Thymus (tissue), 11 donors: ENCODE data around the gene NUCKS1. TPM values are rescaled to one million over a fixed set of nuclear protein-coding genes. Genes with fewer than 3 reads are reported as not detected.

Source experiments
- DNase-seq, 9 donors: peaks; one replicate each; pipeline ENCODE4 v3.0.0-alpha.2; 2013; ENCODE audit warnings: low spot score in 9 of 9, low read depth in 6 of 9, missing footprints in 1 of 9
- H3K27ac ChIP-seq, 2 donors: one replicate each; pipeline ENCODE4 v1.5.1; 2013; ENCODE audit warnings: control low read depth in 1 of 2, low read depth in 1 of 2, low read length in 1 of 2, mild to moderate bottlenecking in 1 of 2, moderate library complexity in 1 of 2
- H3K27me3 ChIP-seq, 2 donors: one replicate each; pipeline ENCODE4 v1.5.1; 2013; ENCODE audit warnings: low read length in 1 of 2; ENCODE audit not compliant: control insufficient read depth in 2 of 2, insufficient read depth in 1 of 2
- H3K36me3 ChIP-seq, 2 donors: one replicate each; pipeline ENCODE4 v1.5.1; 2013; ENCODE audit warnings: low read length in 1 of 2, mild to moderate bottlenecking in 1 of 2, moderate library complexity in 1 of 2; ENCODE audit not compliant: control insufficient read depth in 2 of 2, insufficient read depth in 2 of 2
- H3K4me1 ChIP-seq, 2 donors: one replicate each; pipeline ENCODE4 v1.5.1; 2013; ENCODE audit warnings: low read length in 2 of 2; ENCODE audit not compliant: control insufficient read depth in 2 of 2, insufficient read depth in 2 of 2
- H3K4me3 ChIP-seq, 2 donors: one replicate each; pipeline ENCODE4 v1.5.1; 2013; ENCODE audit warnings: low read length in 2 of 2, control low read depth in 1 of 2, mild to moderate bottlenecking in 1 of 2
- H3K9me3 ChIP-seq, 2 donors: one replicate each; pipeline ENCODE4 v1.5.1; 2013; ENCODE audit warnings: low read length in 1 of 2, mild to moderate bottlenecking in 1 of 2; ENCODE audit not compliant: control insufficient read depth in 2 of 2, insufficient read depth in 1 of 2
- WGBS: extraction: QIAGEN DNeasy Blood & Tissue Kit; methylation state at CpG from one replicate; pipeline ENCODE4 v1.1.7; 2013; 5-methylcytosine and 5-hydroxymethylcytosine counted together
- polyA plus RNA-seq: library from polyadenylated mRNA; stranded (reverse); fragments of 200-250 nt; gene quantifications from one replicate; pipeline ENCODE4 v1.2.3, GENCODE V29; 2013
- total RNA-seq: library from RNA; stranded (reverse); fragments of 120-200 nt; gene quantifications from one replicate; pipeline ENCODE4 v1.2.4, GENCODE V29; 2013
- donor health status: healthy.

Gene NUCKS1
- total and polyA plus RNA-seq, 2 donors, result 71.8 to 149 TPM

DNA sequence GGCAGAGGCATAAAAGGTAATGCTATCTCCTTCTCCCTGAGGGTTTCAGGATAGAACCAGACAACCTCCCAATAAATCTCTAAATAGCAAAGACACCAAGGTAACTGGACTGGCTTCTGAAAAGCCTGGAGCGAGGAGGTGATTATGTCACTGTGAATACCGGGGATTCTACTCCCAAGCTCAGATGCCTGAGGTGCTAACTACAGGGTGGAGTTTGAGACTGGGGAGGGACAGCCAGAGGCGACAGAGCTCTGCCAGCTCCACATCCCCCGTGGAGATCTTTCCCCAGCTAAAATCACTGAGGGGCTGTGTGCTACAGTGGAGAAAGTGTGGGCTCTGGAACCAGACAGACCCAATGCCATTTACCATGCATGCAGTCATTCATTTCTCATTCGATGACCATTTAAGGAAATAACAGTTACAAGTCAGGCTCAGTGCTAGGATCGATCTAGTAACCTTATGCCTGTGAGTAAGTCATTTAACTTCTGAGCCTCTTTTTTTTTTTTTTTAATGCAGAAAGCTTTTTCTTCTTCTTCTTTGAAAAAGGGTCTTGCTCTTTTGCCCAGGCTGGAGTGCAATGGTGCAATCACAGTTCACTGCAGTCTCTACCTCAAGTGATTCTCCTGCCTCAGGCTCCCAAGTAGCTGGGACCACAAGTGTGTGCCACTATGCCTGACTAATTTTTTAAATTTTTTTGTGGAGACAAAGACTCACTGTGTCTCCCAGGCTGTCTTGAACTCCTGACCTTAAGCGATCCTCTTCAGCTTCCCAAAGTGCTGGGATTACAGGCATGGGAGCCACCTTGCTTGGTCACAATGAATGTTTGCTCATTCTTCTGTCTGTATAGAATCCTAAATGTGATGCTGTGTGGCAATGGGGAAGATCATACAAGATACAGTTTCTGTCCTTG, 61.6 kb downstream of the NUCKS1 start:
- no peak overlapping the region for H3K4me3 ChIP-seq
- peaks cover 0 to 5% of the 10 kb centered on the region in 2 donors for H3K4me1 ChIP-seq
- no peaks in the 10 kb centered on the region for H3K36me3 ChIP-seq
- 88% methylated on average over 7 of the region's 7 CpGs for WGBS
- DNase-seq, result no peak
- H3K9me3 ChIP-seq, result no peaks in the 10 kb centered on the region
- H3K27me3 ChIP-seq, result no peaks in the 10 kb centered on the region
- no peak overlapping the region for H3K27ac ChIP-seq

DNA sequence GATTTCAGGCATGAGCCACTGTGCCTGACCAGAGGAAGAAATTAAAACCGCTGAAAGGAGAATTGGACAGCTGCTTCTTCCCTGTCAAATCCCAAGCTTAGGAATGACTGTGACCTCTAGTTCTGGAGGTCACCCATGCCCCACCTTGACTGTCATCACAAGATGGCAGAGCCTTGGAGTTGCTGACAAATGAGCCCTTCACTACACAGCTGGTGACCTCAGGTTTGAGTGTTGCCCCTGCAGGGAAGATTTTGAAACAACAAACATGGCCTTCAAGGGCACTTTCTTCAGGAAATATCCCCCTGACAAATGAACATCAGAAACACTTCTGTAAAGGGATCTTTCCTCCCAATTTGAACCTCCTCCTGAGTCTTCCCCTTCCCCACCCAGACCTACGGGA, 62.7 kb downstream of the NUCKS1 start:
- WGBS, result 97% methylated on average over 2 of the region's 2 CpGs
- Histone ChIP-seq H3K36me3 (no peaks in the 10 kb centered on the region), H3K9me3 (no peaks in the 10 kb centered on the region), H3K4me3 (no peak overlapping the region), H3K27ac (no peak overlapping the region), H3K27me3 (no peaks in the 10 kb centered on the region), H3K4me1 (no peaks in the 10 kb centered on the region)
- DNase-seq, result no peak

DNA sequence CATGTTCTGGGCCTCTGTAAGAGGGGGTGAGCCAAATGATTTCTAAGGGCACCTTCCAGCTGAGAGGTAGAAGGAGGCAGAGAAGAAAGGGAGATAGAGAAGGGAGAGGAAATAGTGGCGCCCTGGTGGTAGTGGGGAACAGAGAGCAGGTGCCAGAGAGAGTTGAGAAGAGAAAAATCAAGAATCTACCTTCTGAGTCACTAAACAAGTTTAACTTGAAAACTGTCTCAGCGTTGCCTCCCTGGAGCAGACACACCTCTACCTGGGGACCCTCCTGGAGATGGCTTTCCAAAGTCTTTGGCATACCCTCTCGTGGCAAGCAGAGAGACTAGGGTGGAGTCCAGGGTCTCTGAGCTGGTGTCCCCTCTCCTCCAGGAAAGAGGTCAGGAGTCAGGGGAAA, 68.6 kb downstream of the NUCKS1 start:
- no peak for DNase-seq
- H3K27ac ChIP-seq, result no peak overlapping the region
- peaks cover 7 to 33% of the 10 kb centered on the region in 2 donors for H3K27me3 ChIP-seq
- no peaks in the 10 kb centered on the region for H3K9me3 ChIP-seq
- no peak overlapping the region for H3K4me3 ChIP-seq
- H3K4me1 ChIP-seq, result peaks cover 9 to 16% of the 10 kb centered on the region in 2 donors
- H3K36me3 ChIP-seq, result no peaks in the 10 kb centered on the region
- WGBS, result 88% methylated on average over 3 of the region's 3 CpGs

DNA sequence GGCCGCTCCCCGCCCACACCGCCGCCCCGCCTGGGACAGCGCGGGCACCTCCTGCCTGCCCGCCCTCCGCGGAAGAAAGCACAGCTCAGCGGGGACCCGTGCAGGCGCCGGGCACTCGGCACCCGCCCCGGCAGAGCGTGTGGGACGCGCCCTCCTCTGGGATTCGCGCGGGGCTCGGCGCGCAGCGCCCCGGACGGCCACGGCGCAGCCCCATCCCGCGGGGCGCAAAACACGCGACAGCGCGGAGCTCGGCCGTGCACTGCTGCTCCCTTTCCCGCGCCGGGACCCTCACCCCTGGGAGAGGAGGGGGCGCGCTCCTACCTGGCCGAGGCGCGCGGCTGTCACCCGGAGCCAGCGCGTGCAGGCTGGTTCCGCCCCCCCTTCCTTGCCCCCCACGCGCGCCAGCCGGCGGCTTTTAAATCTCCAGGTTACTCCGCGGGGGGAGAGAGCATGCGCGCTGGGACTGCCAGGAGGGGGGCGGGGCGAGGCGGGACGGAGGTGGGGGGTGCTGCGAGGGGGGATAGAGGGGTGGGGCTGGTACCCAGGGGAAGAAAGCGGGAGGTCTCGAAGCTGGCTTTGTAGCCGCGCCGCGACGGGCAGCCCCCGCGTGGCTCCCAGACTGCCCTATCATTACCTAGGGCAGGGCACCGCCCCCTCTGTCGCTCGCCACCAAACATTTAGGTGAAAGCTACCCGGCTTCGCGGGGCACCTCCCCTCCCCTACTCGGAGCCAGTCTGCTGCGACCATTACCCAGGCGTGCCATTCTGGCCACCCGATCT, 69.7 kb downstream of the NUCKS1 start, which contains the start of gene SLC45A3:
SLC45A3 (minus strand) TSS at position 437 of the 779 bp plus-strand sequence. CDS start 15,853 bp downstream, outside the sequence.
- Histone ChIP-seq H3K36me3 (no peaks in the 10 kb centered on the region), H3K4me1 (peaks cover 9 to 16% of the 10 kb centered on the region in 2 donors), H3K27me3 (peaks cover 7 to 33% of the 10 kb centered on the region in 2 donors), H3K9me3 (no peaks in the 10 kb centered on the region), H3K4me3 (peak within 1 kb of the TSS in 1 of 2 donors; percentile 56), H3K27ac (no peak within 1 kb of the TSS)
- WGBS, result under 1% methylated on average over 86 of the region's 86 CpGs
- DNase-seq, result peak in 5 of 9 donors; percentile 23 to 61 (median 32)

DNA sequence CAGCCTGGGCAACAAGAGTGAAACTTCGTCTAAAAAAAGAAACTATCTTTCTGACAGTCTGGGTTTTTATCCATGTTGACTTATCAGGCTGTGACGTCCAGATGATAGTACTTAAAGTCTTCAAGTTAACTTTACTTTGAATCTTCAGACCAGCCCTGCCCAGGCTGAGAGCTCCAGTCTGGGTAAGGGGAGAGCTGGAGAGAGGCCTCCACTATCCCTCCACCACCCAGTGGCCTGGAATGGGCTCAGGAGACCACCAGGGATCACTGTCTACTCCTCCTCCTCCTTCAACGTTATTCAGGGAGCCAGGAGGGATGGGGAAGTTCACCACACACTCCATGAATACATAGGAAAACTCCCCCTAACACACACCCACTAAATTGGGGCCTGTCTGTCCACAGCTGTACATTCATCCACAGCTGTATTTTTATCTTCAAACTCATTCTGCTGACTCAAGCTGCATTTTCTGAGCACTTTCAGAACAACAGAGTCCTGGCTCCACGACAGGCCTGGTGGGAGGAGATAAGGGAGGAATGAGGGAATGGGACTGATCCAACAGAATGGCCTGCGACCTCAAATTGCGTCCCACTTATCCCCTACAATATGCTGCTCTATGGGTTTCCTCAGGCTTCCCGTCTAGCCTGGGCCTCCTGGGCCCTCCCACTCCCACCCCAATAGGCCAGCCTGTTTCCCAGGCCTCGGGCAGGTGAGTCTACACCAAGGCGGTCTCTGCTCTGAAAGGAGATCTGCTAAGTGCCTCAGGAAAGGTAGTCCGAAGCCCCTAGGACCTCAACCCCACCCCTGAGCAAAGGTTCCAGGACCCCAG, 71.5 kb downstream of the NUCKS1 start:
- 73% methylated on average over 10 of the region's 10 CpGs for WGBS
- H3K27ac ChIP-seq, result no peak overlapping the region
- no peak overlapping the region for H3K4me3 ChIP-seq
- H3K9me3 ChIP-seq, result no peaks in the 10 kb centered on the region
- H3K4me1 ChIP-seq, result peaks cover 9 to 16% of the 10 kb centered on the region in 2 donors
- peaks cover 7 to 33% of the 10 kb centered on the region in 2 donors for H3K27me3 ChIP-seq
- no peak for DNase-seq
- H3K36me3 ChIP-seq, result no peaks in the 10 kb centered on the region

DNA sequence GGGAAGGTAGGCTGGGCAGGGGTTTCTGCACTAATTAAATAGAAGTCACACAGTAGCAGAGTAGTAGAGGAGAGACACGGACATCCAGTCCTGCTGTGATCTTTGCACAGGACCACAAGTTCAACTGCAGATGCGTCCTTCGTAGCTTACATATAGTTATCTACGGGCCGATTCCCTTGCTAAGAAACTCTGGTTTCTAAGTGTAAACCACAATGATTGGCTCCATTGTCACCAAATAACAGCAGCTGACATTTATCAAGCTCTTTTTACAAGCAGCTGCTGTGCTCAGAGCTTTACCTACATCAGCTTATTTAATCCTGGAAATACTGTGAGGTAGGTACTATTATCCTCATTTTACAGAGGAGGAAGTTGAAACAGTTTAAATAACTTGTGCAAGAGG, 72.8 kb downstream of the NUCKS1 start:
- Histone ChIP-seq H3K27me3 (peaks cover 7 to 33% of the 10 kb centered on the region in 2 donors), H3K4me3 (no peak overlapping the region), H3K4me1 (peaks cover 9 to 16% of the 10 kb centered on the region in 2 donors), H3K36me3 (no peaks in the 10 kb centered on the region), H3K9me3 (no peaks in the 10 kb centered on the region), H3K27ac (no peak overlapping the region)
- WGBS, result 48% methylated on average over 5 of the region's 5 CpGs
- no peak for DNase-seq

DNA sequence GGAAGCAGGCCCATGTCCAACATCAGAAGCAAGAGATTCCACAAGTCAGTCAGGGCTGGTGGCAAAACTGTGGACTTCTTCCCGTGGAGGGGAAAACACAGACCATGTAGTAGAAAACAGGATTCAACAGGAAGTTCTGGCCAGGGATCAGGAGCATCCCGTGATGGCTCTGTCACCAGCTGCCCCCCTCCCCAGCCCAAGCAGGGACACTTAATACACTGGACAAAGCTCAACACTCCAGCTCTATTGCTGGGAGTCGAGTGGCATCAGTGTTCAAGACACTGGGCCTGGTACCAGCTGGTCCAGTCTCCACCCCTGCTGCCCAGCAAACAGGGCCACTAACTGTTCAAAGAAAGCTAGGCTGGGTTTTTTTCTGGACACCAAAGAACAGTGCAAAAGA, 73.4 kb downstream of the NUCKS1 start:
- Histone ChIP-seq H3K4me3 (no peak overlapping the region), H3K9me3 (no peaks in the 10 kb centered on the region), H3K27ac (no peak overlapping the region), H3K27me3 (peaks cover 7 to 30% of the 10 kb centered on the region in 2 donors), H3K36me3 (no peaks in the 10 kb centered on the region), H3K4me1 (peaks cover 9 to 16% of the 10 kb centered on the region in 2 donors)
- no peak for DNase-seq
- WGBS, result 95% methylated on average over 3 of the region's 3 CpGs

DNA sequence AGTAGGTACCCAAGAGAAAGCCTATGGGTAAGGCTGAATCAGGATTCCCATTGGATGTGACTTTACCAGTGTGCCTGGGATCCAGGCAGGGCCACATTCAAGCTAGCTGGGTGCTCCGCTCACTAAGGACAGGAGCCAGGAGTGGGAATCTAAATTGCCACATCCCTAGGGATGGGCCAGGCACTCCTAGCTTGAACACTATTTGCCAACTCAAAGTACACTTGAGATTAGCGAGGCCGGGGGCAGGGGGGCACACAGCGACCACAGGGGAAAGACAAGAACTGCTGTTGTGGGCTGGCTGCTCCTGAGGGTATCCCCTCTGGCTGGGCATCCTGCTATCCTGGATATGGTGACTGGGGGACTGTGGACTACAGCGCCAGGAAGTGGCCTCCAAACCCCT, 74.0 kb downstream of the NUCKS1 start:
- H3K36me3 ChIP-seq, result no peaks in the 10 kb centered on the region
- 95% methylated on average over 5 of the region's 5 CpGs for WGBS
- no peak overlapping the region for H3K27ac ChIP-seq
- no peak overlapping the region for H3K4me3 ChIP-seq
- H3K4me1 ChIP-seq, result peaks cover 9 to 14% of the 10 kb centered on the region in 2 donors
- no peaks in the 10 kb centered on the region for H3K9me3 ChIP-seq
- H3K27me3 ChIP-seq, result peaks cover 4 to 24% of the 10 kb centered on the region in 2 donors
- DNase-seq, result no peak
